ENCODE results near the gene SLC32A1. TPM values are rescaled to one million over a fixed set of nuclear protein-coding genes. Genes with fewer than 3 reads are reported as not detected.

The SLC32A1 gene
- total and polyA plus RNA-seq, 10 donors, result not detected

DNA sequence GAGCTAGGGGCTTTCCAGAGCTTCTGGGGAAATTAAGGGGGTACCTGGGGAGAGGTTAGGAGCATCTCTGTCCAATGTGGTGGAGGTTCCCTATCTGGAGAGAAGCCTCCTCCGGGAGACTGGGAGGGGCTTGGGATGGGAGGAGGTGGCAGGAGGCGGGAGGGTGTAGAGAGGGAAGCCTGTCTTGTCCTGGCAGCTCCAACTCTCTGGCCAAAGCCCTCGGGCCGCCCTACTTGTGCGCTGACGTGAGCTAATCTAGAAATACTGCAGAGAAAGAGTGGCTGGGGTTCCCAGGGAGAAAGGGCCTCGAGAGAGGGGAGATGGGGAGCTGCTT is 1.6 kb upstream of the SLC32A1 start:
- no peaks in the 10 kb centered on the region for H3K36me3 ChIP-seq
- intact Hi-C loops (cut with DNase I; ENCODE audit: low total_unique reads), result no loop called here
- no peak overlapping the region for H3K27ac ChIP-seq
- no peak for DNase-seq
- WGBS, 5 donors, result 1 to 9% (median 3%) methylated on average over 7 of the region's 7 CpGs
- H3K4me3 ChIP-seq, result no peak overlapping the region
- no peak for TF ChIP-seq POLR2A (IDR thresholded peaks at IDR 0.05)
- TF ChIP-seq, protein P1, sequence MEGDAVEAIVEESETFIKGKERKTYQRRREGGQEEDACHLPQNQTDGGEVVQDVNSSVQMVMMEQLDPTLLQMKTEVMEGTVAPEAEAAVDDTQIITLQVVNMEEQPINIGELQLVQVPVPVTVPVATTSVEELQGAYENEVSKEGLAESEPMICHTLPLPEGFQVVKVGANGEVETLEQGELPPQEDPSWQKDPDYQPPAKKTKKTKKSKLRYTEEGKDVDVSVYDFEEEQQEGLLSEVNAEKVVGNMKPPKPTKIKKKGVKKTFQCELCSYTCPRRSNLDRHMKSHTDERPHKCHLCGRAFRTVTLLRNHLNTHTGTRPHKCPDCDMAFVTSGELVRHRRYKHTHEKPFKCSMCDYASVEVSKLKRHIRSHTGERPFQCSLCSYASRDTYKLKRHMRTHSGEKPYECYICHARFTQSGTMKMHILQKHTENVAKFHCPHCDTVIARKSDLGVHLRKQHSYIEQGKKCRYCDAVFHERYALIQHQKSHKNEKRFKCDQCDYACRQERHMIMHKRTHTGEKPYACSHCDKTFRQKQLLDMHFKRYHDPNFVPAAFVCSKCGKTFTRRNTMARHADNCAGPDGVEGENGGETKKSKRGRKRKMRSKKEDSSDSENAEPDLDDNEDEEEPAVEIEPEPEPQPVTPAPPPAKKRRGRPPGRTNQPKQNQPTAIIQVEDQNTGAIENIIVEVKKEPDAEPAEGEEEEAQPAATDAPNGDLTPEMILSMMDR (IDR thresholded peaks at IDR 0.05 in 8 of 11, conservative IDR thresholded peaks at IDR 0.05 in 3 of 11), result no peak
- no peak for TF ChIP-seq POLR2AphosphoS5 (IDR thresholded peaks at IDR 0.05)
- H3K27me3 ChIP-seq (replicated peaks in 1 of 7), result peaks cover 32 to 100% (median 73%) of the 10 kb centered on the region in 7 donors
- H3K4me1 ChIP-seq, result peaks cover 7 to 53% (median 44%) of the 10 kb centered on the region in 6 donors
- peaks cover 0 to 4% (median 0%) of the 10 kb centered on the region in 8 donors for H3K9me3 ChIP-seq

DNA sequence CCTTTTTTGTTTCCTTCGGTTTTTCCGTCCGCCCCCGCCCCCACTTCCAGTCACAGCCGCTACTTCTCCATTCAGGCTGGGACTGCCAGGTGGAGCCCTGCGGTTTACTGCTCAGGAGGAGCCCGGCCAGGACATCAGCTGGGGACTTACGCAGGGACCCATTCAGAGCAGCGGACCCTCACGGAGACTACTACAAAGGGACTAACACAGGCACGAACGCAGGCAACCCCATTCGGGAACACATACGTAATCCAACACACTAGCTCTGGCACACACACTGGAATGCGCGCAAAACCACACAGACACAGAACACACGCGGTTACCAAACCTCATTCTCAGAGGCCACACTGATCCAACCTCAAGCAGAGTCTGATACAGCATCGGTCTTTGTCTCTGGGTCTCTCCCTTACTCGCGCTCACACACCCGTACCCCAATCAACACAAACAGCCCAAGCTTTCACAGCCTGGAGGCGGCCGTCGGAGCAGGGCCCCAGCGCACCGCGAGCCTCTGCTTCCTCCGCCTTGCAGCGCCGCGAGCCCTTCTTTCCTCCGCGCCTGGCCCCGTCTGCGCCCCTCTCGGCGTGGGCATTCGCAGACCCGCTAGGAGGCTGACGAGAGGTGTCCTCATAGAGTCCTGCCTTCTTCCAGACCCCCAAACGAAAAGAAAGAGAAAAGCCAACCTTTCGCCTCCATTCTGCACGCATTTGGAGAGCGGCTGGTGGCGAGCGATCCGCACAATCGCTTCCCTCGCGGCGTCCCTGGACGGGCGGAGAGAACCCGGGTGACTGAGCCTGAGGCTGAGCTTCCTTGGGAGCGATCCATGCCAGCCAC is 1.1 kb upstream of the SLC32A1 start:
- Histone ChIP-seq H3K27ac (no peak overlapping the region), H3K27me3 (replicated peaks in 1 of 7) (peaks cover 38 to 100% (median 78%) of the 10 kb centered on the region in 7 donors), H3K9me3 (peaks cover 0 to 10% (median 0%) of the 10 kb centered on the region in 8 donors), H3K4me1 (peaks cover 7 to 59% (median 49%) of the 10 kb centered on the region in 6 donors), H3K4me3 (peak overlapping the region in 3 of 8 donors; percentile 2 to 44 (median 13)), H3K36me3 (no peaks in the 10 kb centered on the region)
- WGBS, 5 donors, result 2 to 6% (median 2%) methylated on average over 36 to 56 of the region's 56 CpGs
- TF ChIP-seq POLR2AphosphoS5 (IDR thresholded peaks at IDR 0.05) (no peak), POLR2A (IDR thresholded peaks at IDR 0.05) (no peak)
- TF ChIP-seq, protein P1 (IDR thresholded peaks at IDR 0.05 in 8 of 11, conservative IDR thresholded peaks at IDR 0.05 in 3 of 11), result no peak
- intact Hi-C loops (cut with DNase I; ENCODE audit: low total_unique reads), result no loop called here
- no peak for DNase-seq

DNA sequence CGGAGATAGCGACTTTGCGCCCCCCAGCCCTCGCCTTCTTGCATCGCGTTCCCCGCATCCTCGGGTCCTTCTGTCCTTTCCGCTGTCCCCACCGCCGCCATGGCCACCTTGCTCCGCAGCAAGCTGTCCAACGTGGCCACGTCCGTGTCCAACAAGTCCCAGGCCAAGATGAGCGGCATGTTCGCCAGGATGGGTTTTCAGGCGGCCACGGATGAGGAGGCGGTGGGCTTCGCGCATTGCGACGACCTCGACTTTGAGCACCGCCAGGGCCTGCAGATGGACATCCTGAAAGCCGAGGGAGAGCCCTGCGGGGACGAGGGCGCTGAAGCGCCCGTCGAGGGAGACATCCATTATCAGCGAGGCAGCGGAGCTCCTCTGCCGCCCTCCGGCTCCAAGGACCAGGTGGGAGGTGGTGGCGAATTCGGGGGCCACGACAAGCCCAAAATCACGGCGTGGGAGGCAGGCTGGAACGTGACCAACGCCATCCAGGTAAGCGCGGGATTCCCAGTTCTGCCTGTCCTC is 401 bp downstream of the SLC32A1 start:
- Histone ChIP-seq H3K9me3 (peaks cover 0 to 14% (median 0%) of the 10 kb centered on the region in 8 donors), H3K4me1 (peaks cover 7 to 74% (median 62%) of the 10 kb centered on the region in 6 donors), H3K4me3 (peak overlapping the region in 4 of 8 donors; percentile 2 to 44 (median 11)), H3K27ac (no peak overlapping the region), H3K36me3 (no peaks in the 10 kb centered on the region), H3K27me3 (replicated peaks in 1 of 7) (peaks cover 41 to 100% (median 92%) of the 10 kb centered on the region in 7 donors)
- no peak for DNase-seq
- intact Hi-C loops (cut with DNase I; ENCODE audit: low total_unique reads), result no loop called here
- TF ChIP-seq POLR2A (IDR thresholded peaks at IDR 0.05) (no peak), POLR2AphosphoS5 (IDR thresholded peaks at IDR 0.05) (no peak)
- TF ChIP-seq, protein P1 (IDR thresholded peaks at IDR 0.05 in 8 of 11, conservative IDR thresholded peaks at IDR 0.05 in 3 of 11), result no peak
- WGBS, 5 donors, result 5 to 10% (median 7%) methylated on average over 30 to 46 of the region's 46 CpGs

Measured in spleen (tissue), 11 donors.